HCT116 (cell line): ENCODE measurements around the gene CTAGE8. TPM values are rescaled to one million over a fixed set of nuclear protein-coding genes. Genes with fewer than 3 reads are reported as not detected.
"Not testable (repeated sequence)": the region's sequence is repeated elsewhere in the genome, so short reads cannot be mapped to it uniquely, and the experiment has no call there.

Experiments used
- ATAC-seq: fragments of 200-7000 bp; cut with Tn5 transposase; 2 replicates; pipeline ENCODE4 v1.9.1; 2020; ENCODE audit warnings: mild to moderate bottlenecking, moderate library complexity
- BruUV-seq: library from RNA; stranded (reverse); fragments of 400-500 nt; replicated peaks from 2 replicates; lab custom pipeline; 2021; lab: Mats Ljungman, UMichigan
- CTCF ChIA-PET: fragments of 300-600 bp; sonication (Branson Sonifier 250); formaldehyde crosslinking; loops from one replicate; lab custom pipeline; 2021; ENCODE audit warnings: antibody characterized with exemption; lab: Charles Lee
- POLR2A ChIA-PET: fragments of 300-600, 350-600 bp; sonication (Branson Sonifier 250); formaldehyde crosslinking; loops from one replicate; lab custom pipeline; 2021; ENCODE audit warnings: antibody characterized with exemption; lab: Charles Lee
- RAD21 ChIA-PET, 2 experiments: fragments of 300-600 bp; sonication (Branson Sonifier 250); formaldehyde crosslinking; loops; one replicate each; lab custom pipeline; 2023; ENCODE audit warnings: low total read pairs in 2 of 2; ENCODE audit not compliant: uncharacterized antibody in 2 of 2, unreplicated experiment in 2 of 2, low non-redundant PET in 1 of 2; lab: Charles Lee
- DNase-seq: peaks from one replicate; pipeline ENCODE4 v3.0.0-alpha.2; 2010; ENCODE audit warnings: low read depth, low spot score
- H2AFZ ChIP-seq: fragments of 200-600 bp; shearing (Covaris generic), sonication (generic); 2 replicates; pipeline ENCODE4 v1.6.1; 2017; ENCODE audit warnings: low read depth, mixed run types, mixed read lengths, antibody characterized with exemption, low read length; ENCODE audit not compliant: poor library complexity, severe bottlenecking
- H3K27ac ChIP-seq: 2 replicates; pipeline ENCODE4 v1.5.1; 2012; ENCODE audit warnings: low read depth, low read length
- H3K27me3 ChIP-seq: fragments of 200-600 bp; sonication (generic); 2 replicates; pipeline ENCODE4 v1.6.1; 2016; ENCODE audit warnings: mixed run types, low read length, mixed read lengths; ENCODE audit not compliant: insufficient read depth
- H3K36me3 ChIP-seq, 2 experiments: fragments of 200-500 bp in 1 of 2; fragments of 200-600 bp in 1 of 2; sonication (Bioruptor generic) in 1 of 2; sonication (generic) in 1 of 2; 2 replicates each; pipeline versions ENCODE4 v1.5.1 to v1.6.1; 2014 to 2016; ENCODE audit warnings: low read length in 2 of 2, inconsistent platforms in 1 of 2, mixed read lengths in 1 of 2, mixed run types in 1 of 2; ENCODE audit not compliant: insufficient read depth in 2 of 2, control insufficient read depth in 1 of 2
- H3K4me1 ChIP-seq, 2 experiments: fragments of 200-600 bp in 1 of 2; sonication (generic) in 1 of 2; 2 replicates each; pipeline versions ENCODE4 v1.5.1 to v1.6.1; 2012 to 2017; ENCODE audit warnings: low read length in 2 of 2, inconsistent platforms in 1 of 2, mild to moderate bottlenecking in 1 of 2, mixed read lengths in 1 of 2, mixed run types in 1 of 2, moderate library complexity in 1 of 2; ENCODE audit not compliant: insufficient read depth in 2 of 2, control insufficient read depth in 1 of 2
- H3K4me2 ChIP-seq: fragments of 200-600 bp; sonication (generic); 2 replicates; pipeline ENCODE4 v1.6.1; 2017; ENCODE audit warnings: mixed run types, low read length, mixed read lengths
- H3K4me3 ChIP-seq, 2 experiments: fragments of 200-600 bp in 1 of 2; sonication (generic) in 1 of 2; replicated peaks in 1 of 2; 2 replicates each; pipeline ENCODE4 v1.5.1; 2011 to 2016; ENCODE audit warnings: low read length in 2 of 2, control low read depth in 1 of 2, low read depth in 1 of 2, mild to moderate bottlenecking in 1 of 2, mixed read lengths in 1 of 2, mixed run types in 1 of 2
- H3K79me2 ChIP-seq: fragments of 200-600 bp; sonication (generic); 2 replicates; pipeline ENCODE4 v1.6.1; 2017; ENCODE audit warnings: mild to moderate bottlenecking, mixed run types, low read length, moderate library complexity, mixed read lengths; ENCODE audit not compliant: insufficient read depth
- H3K9ac ChIP-seq: fragments of 200-600 bp; sonication (generic); 2 replicates; pipeline ENCODE4 v1.6.1; 2016; ENCODE audit warnings: low read length, mixed read lengths
- H3K9me2 ChIP-seq: fragments of 200-600 bp; sonication (generic), shearing (Covaris generic); 2 replicates; pipeline ENCODE4 v1.6.1; 2017; ENCODE audit warnings: mixed run types, mild to moderate bottlenecking, moderate library complexity; ENCODE audit not compliant: insufficient read depth
- H3K9me3 ChIP-seq, 2 experiments: fragments of 200-500 bp in 1 of 2; fragments of 200-600 bp in 1 of 2; sonication (Bioruptor generic) in 1 of 2; sonication (generic) in 1 of 2; 2 replicates each; pipeline ENCODE4 v1.6.1; 2014 to 2017; ENCODE audit warnings: low read length in 2 of 2, mixed read lengths in 2 of 2, inconsistent platforms in 1 of 2, low read depth in 1 of 2, mild to moderate bottlenecking in 1 of 2, mixed run types in 1 of 2, moderate library complexity in 1 of 2; ENCODE audit not compliant: control insufficient read depth in 1 of 2, insufficient read depth in 1 of 2
- H4K20me1 ChIP-seq: fragments of 200-600 bp; sonication (generic), shearing (Covaris generic); 2 replicates; pipeline ENCODE4 v1.6.1; 2017; ENCODE audit warnings: mixed run types, mild to moderate bottlenecking, moderate library complexity; ENCODE audit not compliant: insufficient read depth
- intact Hi-C: fragments of 100-400 bp; cut with micrococcal nuclease; formaldehyde crosslinking; loops from 2 replicates; pipeline ENCODE4 v1.10.0; 2022
- total RNA-seq: library from RNA; stranded (reverse); gene quantifications from one replicate; pipeline ENCODE4 v1.2.1, GENCODE V29; 2021; ENCODE audit not compliant: unreplicated experiment

CTAGE8 gene
- total RNA-seq, 1 experiment from 2014 or later, result 6.1 TPM

- H3K4me3 ChIP-seq, BruUV-seq, ATAC-seq, H3K9me2 ChIP-seq, H3K4me1 ChIP-seq, CTCF ChIA-PET, H3K36me3 ChIP-seq, intact Hi-C loops, DNase-seq, H3K79me2 ChIP-seq, H3K27ac ChIP-seq, H3K4me2 ChIP-seq, H3K27me3 ChIP-seq, H2AFZ ChIP-seq, H4K20me1 ChIP-seq, H3K9ac ChIP-seq, RAD21 ChIA-PET, POLR2A ChIA-PET, H3K9me3 ChIP-seq: not testable (repeated sequence)
Observed at GRCh38 chr7:144264692-144265091, 4.4 kb downstream of the CTAGE8 start, which contains the start of gene OR2A7. TSS of gene OR2A7 (minus strand) at chr7:144264792. CDS start at chr7:144259628, 5,164 bp downstream.

DNA sequence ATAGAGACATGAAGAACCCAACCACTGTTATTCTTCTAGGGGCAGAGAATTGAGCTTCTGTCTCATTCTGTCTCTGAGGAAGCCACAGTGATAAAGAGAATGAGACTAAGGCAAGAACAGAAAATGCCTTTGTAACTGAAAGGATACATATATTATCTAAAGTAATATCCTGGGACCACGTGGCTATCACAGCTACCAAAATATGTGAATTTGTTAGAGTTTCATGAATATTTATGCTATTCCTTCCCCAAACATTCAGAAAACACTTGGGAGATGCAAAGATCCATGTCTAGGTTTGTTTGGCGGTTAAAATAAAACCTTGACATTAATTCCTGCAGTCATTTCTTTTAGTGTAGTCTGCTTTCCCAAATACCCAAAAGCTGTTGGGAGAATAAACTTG lies 7.0 kb downstream of the CTAGE8 start:
- RAD21 ChIA-PET, BruUV-seq, H3K4me1 ChIP-seq, intact Hi-C loops, ATAC-seq, POLR2A ChIA-PET, H4K20me1 ChIP-seq, H3K27me3 ChIP-seq, H3K79me2 ChIP-seq, H3K27ac ChIP-seq, H3K9ac ChIP-seq, H3K4me3 ChIP-seq, DNase-seq, H3K9me2 ChIP-seq, H3K9me3 ChIP-seq, H3K4me2 ChIP-seq, CTCF ChIA-PET, H3K36me3 ChIP-seq, H2AFZ ChIP-seq: not testable (repeated sequence)

GRCh38 chr7:144259067-144259466 lies 10.0 kb downstream of the CTAGE8 start:
- H3K36me3 ChIP-seq, H3K27me3 ChIP-seq, H3K79me2 ChIP-seq, DNase-seq, H2AFZ ChIP-seq, H3K9ac ChIP-seq, BruUV-seq, RAD21 ChIA-PET, CTCF ChIA-PET, POLR2A ChIA-PET, H4K20me1 ChIP-seq, H3K4me3 ChIP-seq, H3K4me2 ChIP-seq, H3K27ac ChIP-seq, H3K9me2 ChIP-seq, H3K4me1 ChIP-seq, intact Hi-C loops, H3K9me3 ChIP-seq: not testable (repeated sequence)
- ATAC-seq, result peak; percentile 70
